ENCODE data around the gene MBD3L3.
"Not testable (repeated sequence)": the region's sequence is repeated elsewhere in the genome, so short reads cannot be mapped to it uniquely, and the experiment has no call there.

- TF ChIP-seq CTCF (conservative IDR thresholded peaks at IDR 0.05; ENCODE audit: low read depth in 2 of 2); EZH2 (IDR thresholded peaks at IDR 0.05; ENCODE audit: low read depth, unreplicated experiment); EZH2phosphoT487 (IDR thresholded peaks at IDR 0.05; ENCODE audit: unreplicated experiment): not testable (repeated sequence)
These were observed 2.1 kb downstream of the MBD3L3 start for GRCh38 chr19:7056371-7056770.
